DND-41 (cell line): ENCODE data around the gene MEGF8.

ENCODE experiments used
- EZH2 ChIP-seq: IDR thresholded peaks from 3 replicates; pipeline ENCODE4 v1.6.1; 2012; ENCODE audit warnings: borderline replicate concordance, low read depth, mild to moderate bottlenecking, moderate library complexity, low read length, inconsistent platforms; ENCODE audit not compliant: severe bottlenecking
- TF ChIP-seq, protein P1 (sequence below): IDR thresholded peaks from 2 replicates; pipeline ENCODE4 v1.5.1; 2012; ENCODE audit warnings: borderline replicate concordance, low read length, moderate library complexity, mild to moderate bottlenecking; ENCODE audit not compliant: poor library complexity, severe bottlenecking; ENCODE audit errors: extremely low read depth

DNA sequence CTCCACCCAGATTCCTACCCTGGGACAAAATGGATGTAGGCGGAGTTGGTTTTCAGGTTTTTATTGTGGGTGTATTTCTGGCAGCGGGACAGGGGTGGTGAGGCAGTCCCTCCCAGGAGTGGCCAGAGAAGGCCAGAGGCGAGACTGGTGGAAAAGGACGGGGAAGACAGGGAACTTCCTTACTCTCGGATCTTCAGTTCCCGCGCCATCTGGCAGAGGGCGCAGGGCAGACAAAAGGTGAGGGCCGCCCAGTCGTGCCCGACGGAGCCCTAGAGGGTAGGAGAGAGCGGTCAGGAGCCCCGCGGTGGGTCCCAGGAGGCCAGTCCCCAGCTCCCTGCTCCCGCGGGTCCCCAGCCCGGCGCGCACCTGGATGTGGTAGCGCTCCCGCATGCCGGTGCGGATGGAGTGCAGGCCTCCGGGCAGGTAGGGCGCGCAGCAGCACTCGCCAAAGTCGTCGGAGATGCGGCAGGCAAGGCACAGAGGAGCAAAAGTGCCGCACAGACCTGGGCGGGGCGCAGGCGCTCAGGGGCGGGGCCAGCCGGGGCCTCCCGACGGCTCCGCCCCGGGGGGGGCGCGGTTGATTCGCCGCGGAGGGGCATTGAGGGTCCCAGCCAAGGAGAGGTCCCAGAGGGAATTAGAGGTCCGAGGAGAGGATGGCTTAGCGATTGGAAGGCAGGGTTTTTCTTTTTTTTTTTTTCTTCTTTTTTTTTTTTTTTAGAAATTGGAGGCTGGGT is 61.7 kb downstream of the MEGF8 start:
- TF ChIP-seq, protein P1, sequence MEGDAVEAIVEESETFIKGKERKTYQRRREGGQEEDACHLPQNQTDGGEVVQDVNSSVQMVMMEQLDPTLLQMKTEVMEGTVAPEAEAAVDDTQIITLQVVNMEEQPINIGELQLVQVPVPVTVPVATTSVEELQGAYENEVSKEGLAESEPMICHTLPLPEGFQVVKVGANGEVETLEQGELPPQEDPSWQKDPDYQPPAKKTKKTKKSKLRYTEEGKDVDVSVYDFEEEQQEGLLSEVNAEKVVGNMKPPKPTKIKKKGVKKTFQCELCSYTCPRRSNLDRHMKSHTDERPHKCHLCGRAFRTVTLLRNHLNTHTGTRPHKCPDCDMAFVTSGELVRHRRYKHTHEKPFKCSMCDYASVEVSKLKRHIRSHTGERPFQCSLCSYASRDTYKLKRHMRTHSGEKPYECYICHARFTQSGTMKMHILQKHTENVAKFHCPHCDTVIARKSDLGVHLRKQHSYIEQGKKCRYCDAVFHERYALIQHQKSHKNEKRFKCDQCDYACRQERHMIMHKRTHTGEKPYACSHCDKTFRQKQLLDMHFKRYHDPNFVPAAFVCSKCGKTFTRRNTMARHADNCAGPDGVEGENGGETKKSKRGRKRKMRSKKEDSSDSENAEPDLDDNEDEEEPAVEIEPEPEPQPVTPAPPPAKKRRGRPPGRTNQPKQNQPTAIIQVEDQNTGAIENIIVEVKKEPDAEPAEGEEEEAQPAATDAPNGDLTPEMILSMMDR, result no peak
- TF ChIP-seq EZH2, result no peak
